Caco-2 (cell line): Measurements from ENCODE around the gene RANBP3. TPM values are rescaled to one million over a fixed set of nuclear protein-coding genes. Genes with fewer than 3 reads are reported as not detected.

Experiments used
- BruUV-seq: library from RNA; stranded (reverse); fragments of 400-500 nt; replicated peaks from 2 replicates; lab custom pipeline; 2021; lab: Mats Ljungman, UMichigan
- CTCF ChIA-PET: fragments of 300-600 bp; sonication (Branson Sonifier 250); formaldehyde crosslinking; loops from one replicate; lab custom pipeline; 2022; ENCODE audit warnings: antibody characterized with exemption; lab: Charles Lee
- POLR2A ChIA-PET: fragments of 300-600 bp; sonication (Branson Sonifier 250); formaldehyde crosslinking; loops from one replicate; lab custom pipeline; 2022; ENCODE audit warnings: antibody characterized with exemption; lab: Charles Lee
- DNase-seq, 2 experiments: peaks; one replicate each; pipeline versions ENCODE4 v3.0.0 to v3.0.0-alpha.2; 2020 to 2022
- H3K27me3 ChIP-seq: replicated peaks from 2 replicates; pipeline ENCODE4 v1.6.0; 2011; ENCODE audit warnings: low read length; ENCODE audit not compliant: control insufficient read depth, insufficient read depth
- H3K36me3 ChIP-seq: 2 replicates; pipeline ENCODE4 v1.5.1; 2011; ENCODE audit warnings: low read length; ENCODE audit not compliant: control insufficient read depth, insufficient read depth
- H3K4me1 ChIP-seq: fragments of 250-450 bp; sonication (Bioruptor Pico); 2 replicates; pipeline ENCODE4 v1.5.1; 2020; ENCODE audit warnings: mild to moderate bottlenecking
- H3K4me3 ChIP-seq: 2 replicates; pipeline ENCODE4 v1.5.1; 2011; ENCODE audit warnings: low read depth, mild to moderate bottlenecking, control low read depth, low read length
- H3K9me3 ChIP-seq: fragments of 250-450 bp; sonication (Bioruptor Pico); 2 replicates; pipeline ENCODE4 v1.5.1; 2020; ENCODE audit warnings: mild to moderate bottlenecking, moderate library complexity
- H3K27ac Mint-ChIP-seq: one replicate; pipeline ENCODE4 v1.8.0; 2022; ENCODE audit warnings: mixed read lengths; ENCODE audit not compliant: unreplicated experiment
- H3K27me3 Mint-ChIP-seq: one replicate; pipeline ENCODE4 v1.8.0; 2022; ENCODE audit warnings: mixed read lengths; ENCODE audit not compliant: insufficient read depth, unreplicated experiment
- H3K36me3 Mint-ChIP-seq: one replicate; pipeline ENCODE4 v1.8.0; 2022; ENCODE audit warnings: mild to moderate bottlenecking, mixed read lengths; ENCODE audit not compliant: insufficient read depth, unreplicated experiment
- H3K4me1 Mint-ChIP-seq: one replicate; pipeline ENCODE4 v1.8.0; 2022; ENCODE audit warnings: low read depth, mixed read lengths; ENCODE audit not compliant: unreplicated experiment
- H3K4me3 Mint-ChIP-seq: one replicate; pipeline ENCODE4 v1.8.0; 2022; ENCODE audit warnings: mild to moderate bottlenecking, moderate library complexity, mixed read lengths; ENCODE audit not compliant: unreplicated experiment
- H3K9me3 Mint-ChIP-seq: one replicate; pipeline ENCODE4 v1.8.0; 2022; ENCODE audit warnings: mixed read lengths; ENCODE audit not compliant: unreplicated experiment
- CTCF ChIP-seq, 2 experiments: fragments of 200-600 bp in 1 of 2; IDR thresholded peaks; 1 replicate in 1 of 2; 2 replicates in 1 of 2; pipeline versions ENCODE4 v1.5.1 to v1.8.0; 2011 to 2022; ENCODE audit warnings: antibody characterized with exemption in 1 of 2, control low read depth in 1 of 2, inconsistent platforms in 1 of 2, low read depth in 1 of 2, low read length in 1 of 2, mild to moderate bottlenecking in 1 of 2, moderate library complexity in 1 of 2; ENCODE audit not compliant: insufficient read depth in 1 of 2, severe bottlenecking in 1 of 2, unreplicated experiment in 1 of 2
- intact Hi-C: fragments of 100-400 bp; cut with micrococcal nuclease; formaldehyde crosslinking; loops from one replicate; pipeline ENCODE4 v1.10.0; 2022; ENCODE audit not compliant: unreplicated experiment
- total RNA-seq: library from RNA; stranded (reverse); gene quantifications from 2 replicates; pipeline ENCODE4 v1.2.3, GENCODE V29; 2022

Gene RANBP3
- total RNA-seq, 1 experiment from 2014 or later = 90.4 TPM

- CTCF ChIA-PET = no interaction called here
- H3K9me3 Mint-ChIP-seq = no peaks in the 10 kb centered on the region
- no peaks in the 10 kb centered on the region for H3K4me1 Mint-ChIP-seq
- POLR2A ChIA-PET = no interaction called here
- no peak overlapping the region for H3K4me3 ChIP-seq
- no peaks in the 10 kb centered on the region for H3K9me3 ChIP-seq
- H3K4me1 ChIP-seq = no peaks in the 10 kb centered on the region
- H3K4me3 Mint-ChIP-seq = no peak overlapping the region
- no TSS peak for BruUV-seq
- H3K27me3 Mint-ChIP-seq = no peaks in the 10 kb centered on the region
- no peaks in the 10 kb centered on the region for H3K36me3 ChIP-seq
- H3K27me3 ChIP-seq = no peaks in the 10 kb centered on the region
- no peak for TF ChIP-seq CTCF (IDR thresholded peaks at IDR 0.05; ENCODE audit: insufficient read depth in 1 of 2, low read depth in 1 of 2, low read length in 1 of 2, severe bottlenecking in 1 of 2, unreplicated experiment in 1 of 2)
- DNase-seq = no peak
- H3K36me3 Mint-ChIP-seq = peaks cover 5% of the 10 kb centered on the region
- no peak overlapping the region for H3K27ac Mint-ChIP-seq
- intact Hi-C loops = no loop called here
Measured at GRCh38 chr19:6000228-6000847, 22.4 kb upstream of the RANBP3 start.

- Histone ChIP-seq H3K36me3 (no peaks in the 10 kb centered on the region), H3K27me3 (no peaks in the 10 kb centered on the region), H3K4me1 (no peaks in the 10 kb centered on the region), H3K9me3 (no peaks in the 10 kb centered on the region), H3K4me3 (no peak overlapping the region)
- no peak for TF ChIP-seq CTCF (IDR thresholded peaks at IDR 0.05; ENCODE audit: insufficient read depth in 1 of 2, low read depth in 1 of 2, low read length in 1 of 2, severe bottlenecking in 1 of 2, unreplicated experiment in 1 of 2)
- Mint-ChIP-seq H3K27me3 (no peaks in the 10 kb centered on the region), H3K4me1 (no peaks in the 10 kb centered on the region), H3K27ac (no peak overlapping the region), H3K4me3 (no peak overlapping the region), H3K9me3 (no peaks in the 10 kb centered on the region), H3K36me3 (peaks cover 5% of the 10 kb centered on the region)
- CTCF ChIA-PET = no interaction called here
- DNase-seq = no peak
- intact Hi-C loops = no loop called here
- POLR2A ChIA-PET = no interaction called here
- BruUV-seq = no TSS peak
Measured at GRCh38 chr19:5999693-6000092, 21.8 kb upstream of the RANBP3 start.

- Mint-ChIP-seq H3K4me3 (no peak overlapping the region), H3K27ac (no peak overlapping the region), H3K27me3 (no peaks in the 10 kb centered on the region), H3K36me3 (no peaks in the 10 kb centered on the region), H3K9me3 (no peaks in the 10 kb centered on the region), H3K4me1 (no peaks in the 10 kb centered on the region)
- H3K27me3 ChIP-seq = no peaks in the 10 kb centered on the region
- H3K4me3 ChIP-seq = no peak overlapping the region
- no TSS peak for BruUV-seq
- H3K9me3 ChIP-seq = no peaks in the 10 kb centered on the region
- H3K36me3 ChIP-seq = no peaks in the 10 kb centered on the region
- no peak for TF ChIP-seq CTCF (IDR thresholded peaks at IDR 0.05; ENCODE audit: insufficient read depth in 1 of 2, low read depth in 1 of 2, low read length in 1 of 2, severe bottlenecking in 1 of 2, unreplicated experiment in 1 of 2)
- H3K4me1 ChIP-seq = 0 out of 2 replicates have a peak, but pooled peaks cover 6% of the 10 kb centered on the region
- POLR2A ChIA-PET = no interaction called here
- intact Hi-C loops = no loop called here
- CTCF ChIA-PET = interaction anchor here (0.6 kb wide), 1 partner anchor 151 kb away, joined by 6 read pairs; no protein-coding TSS in a partner anchor
- no peak for DNase-seq
Measured at GRCh38 chr19:5997371-5997770, 19.4 kb upstream of the RANBP3 start.
